ENCODE measurements around the gene RNASE8.
A peak's percentile ranks its signal among the peaks of the same experiment; 100 is the strongest.

DNA sequence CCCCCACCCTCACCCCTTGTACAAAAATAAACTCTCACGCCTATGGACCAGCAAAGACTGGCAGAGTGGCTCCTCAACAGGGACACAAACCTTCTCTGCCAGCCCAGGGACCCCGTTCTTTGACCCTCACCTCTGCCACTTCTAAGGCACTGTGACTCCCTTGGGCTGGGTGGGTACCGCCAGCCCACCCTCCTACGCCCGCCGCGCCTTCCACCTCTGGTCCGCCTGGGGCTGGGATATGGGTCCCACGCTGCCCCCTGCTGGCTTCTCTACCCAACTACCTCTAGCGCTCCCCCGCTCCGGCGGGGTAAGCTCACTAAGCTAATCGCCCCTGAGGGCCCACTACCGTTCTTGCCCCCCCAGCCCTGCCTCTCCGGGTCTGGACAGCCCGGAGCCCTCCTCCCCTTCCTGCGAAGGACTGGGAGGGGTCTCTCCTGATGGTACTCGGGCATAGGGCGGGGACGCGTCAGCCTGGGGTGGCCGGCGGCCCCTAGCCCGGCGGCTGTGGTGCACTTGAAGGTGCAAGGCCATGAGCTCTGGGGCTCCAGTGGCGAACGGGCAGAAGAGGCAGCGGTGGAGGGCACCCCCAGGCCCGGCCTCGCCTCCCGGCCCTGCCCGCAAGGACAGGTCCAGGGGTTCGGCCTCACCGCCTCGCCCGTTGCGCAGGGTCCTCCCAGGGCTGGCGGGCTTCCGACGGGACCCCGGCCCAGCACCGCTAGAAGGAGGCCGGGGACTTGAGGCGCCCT lies 32.7 kb downstream of the RNASE8 start:
- TF ChIP-seq CTCF (IDR thresholded peaks at IDR 0.05) = peak; percentile 46 to 64 (median 53)
- TF ChIP-seq POLR2AphosphoS5 (IDR thresholded peaks at IDR 0.05) = no peak
- no peak for TF ChIP-seq POLR2A (IDR thresholded peaks at IDR 0.05)

All from sigmoid colon (tissue), 4 donors.